GM12873 (cell line): Measurements from ENCODE around the gene FAM219B.

Experiments
- TF ChIP-seq, protein P1 (sequence below): IDR thresholded peaks from 2 replicates; pipeline ENCODE4 v1.5.1; 2012; ENCODE audit warnings: low read depth, mild to moderate bottlenecking, moderate library complexity, low read length, control low read depth; ENCODE audit not compliant: insufficient read depth; ENCODE audit errors: missing control alignments

Gene FAM219B

DNA sequence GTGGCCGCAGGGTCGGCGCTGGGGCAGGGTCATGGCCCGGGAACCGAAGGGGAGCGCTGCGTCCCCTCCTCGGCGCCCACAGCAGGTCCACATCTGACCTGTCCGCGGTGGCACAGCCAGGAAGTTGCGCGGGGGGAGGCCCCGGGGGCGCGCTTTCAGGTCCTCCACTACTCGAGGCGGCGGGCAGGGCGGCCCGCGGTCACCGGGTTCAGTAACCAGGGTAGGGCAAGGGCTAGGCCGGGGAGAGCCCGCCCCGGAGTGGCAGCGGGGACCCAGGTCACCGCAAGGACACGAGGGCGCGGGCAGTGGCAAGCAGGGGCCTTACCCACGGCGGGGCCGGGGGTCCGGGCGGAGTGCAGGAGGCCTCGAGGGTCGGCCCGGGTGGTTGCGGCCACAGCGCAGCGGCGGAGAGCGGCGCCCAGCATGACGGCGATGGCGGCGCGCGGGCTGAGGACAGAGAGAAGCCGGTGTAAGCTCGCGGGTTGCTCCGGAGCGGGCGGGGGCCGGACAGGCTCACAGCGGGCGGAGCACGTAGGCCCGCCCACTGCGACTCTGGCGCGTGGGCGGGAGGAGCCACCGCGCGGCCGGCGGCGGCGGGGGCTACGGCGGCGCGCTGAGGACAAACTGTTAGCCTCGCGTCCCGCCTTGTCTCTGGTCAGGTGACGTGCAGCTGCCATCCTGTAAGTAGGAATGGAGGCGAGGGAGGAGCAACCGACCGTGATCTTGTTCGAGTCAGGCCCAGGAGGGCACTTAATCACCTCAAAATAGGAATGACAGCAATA lies 31.1 kb upstream of the FAM219B start, which contains the start of gene COX5A:
COX5A (minus strand) TSS at position 484 of the 782 bp plus-strand sequence; CDS start at position 425, 59 bp downstream.
- TF ChIP-seq, protein P1, sequence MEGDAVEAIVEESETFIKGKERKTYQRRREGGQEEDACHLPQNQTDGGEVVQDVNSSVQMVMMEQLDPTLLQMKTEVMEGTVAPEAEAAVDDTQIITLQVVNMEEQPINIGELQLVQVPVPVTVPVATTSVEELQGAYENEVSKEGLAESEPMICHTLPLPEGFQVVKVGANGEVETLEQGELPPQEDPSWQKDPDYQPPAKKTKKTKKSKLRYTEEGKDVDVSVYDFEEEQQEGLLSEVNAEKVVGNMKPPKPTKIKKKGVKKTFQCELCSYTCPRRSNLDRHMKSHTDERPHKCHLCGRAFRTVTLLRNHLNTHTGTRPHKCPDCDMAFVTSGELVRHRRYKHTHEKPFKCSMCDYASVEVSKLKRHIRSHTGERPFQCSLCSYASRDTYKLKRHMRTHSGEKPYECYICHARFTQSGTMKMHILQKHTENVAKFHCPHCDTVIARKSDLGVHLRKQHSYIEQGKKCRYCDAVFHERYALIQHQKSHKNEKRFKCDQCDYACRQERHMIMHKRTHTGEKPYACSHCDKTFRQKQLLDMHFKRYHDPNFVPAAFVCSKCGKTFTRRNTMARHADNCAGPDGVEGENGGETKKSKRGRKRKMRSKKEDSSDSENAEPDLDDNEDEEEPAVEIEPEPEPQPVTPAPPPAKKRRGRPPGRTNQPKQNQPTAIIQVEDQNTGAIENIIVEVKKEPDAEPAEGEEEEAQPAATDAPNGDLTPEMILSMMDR, result no peak

GRCh38 chr15:74937272-74937589 lies 30.6 kb upstream of the FAM219B start:
- TF ChIP-seq, protein P1, result no peak

DNA sequence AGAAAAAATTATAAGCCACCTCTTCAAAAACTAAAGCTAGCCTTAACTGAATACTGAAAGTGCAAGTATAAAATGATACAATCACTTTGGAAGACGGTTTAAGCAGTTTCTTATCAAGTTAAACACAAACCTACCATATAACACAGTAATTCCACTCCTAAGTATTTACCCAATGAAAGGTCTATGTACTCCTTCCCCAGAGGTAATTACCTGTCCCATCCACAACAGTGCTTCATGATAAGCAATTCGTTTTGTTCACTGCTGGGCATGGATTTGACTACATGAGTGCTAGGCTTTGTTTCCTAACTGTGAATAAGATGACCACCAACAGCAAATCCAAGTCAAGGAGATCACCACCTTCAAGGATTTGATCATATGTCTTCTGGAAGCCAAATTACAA lies 26.9 kb upstream of the FAM219B start:
- TF ChIP-seq, protein P1, result no peak

DNA sequence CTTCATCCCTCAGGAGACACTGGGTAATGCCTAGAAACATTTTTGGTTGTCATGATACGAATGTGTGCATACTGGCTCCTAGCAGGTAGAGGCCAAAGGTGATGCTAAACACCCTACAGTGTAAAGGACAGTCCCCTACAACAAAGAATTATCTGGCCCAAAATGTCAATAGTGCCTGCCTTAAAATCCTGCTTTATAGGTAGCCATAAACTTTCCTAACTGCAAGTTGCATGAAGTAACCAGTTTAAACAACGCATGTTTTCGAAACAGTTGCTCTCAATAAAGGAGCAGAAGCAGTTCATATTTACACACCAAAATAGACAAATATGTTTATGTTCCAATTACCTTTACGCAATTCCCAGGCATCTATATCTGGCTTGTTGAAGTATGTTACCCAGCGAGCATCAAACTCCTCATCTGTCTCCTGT lies 22.1 kb upstream of the FAM219B start:
- TF ChIP-seq, protein P1, result no peak

DNA sequence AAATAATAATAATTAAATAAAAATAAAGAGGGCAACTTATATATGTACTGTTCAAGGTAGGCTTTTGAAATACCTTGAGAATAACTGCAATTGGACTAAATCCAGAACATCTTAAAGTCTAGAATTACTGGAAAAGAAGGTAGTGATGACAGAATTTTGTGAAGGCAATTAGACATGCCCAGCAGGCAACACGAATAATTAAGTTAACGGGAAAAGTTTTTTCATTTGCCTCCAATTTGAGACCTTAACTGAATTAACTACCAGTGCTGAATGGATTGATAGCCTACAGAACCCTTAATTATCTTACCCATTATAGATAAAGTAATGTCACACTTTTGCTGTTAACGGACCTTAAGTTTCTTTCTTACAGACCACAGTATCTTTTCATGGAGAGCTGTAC lies 17.9 kb upstream of the FAM219B start:
- TF ChIP-seq, protein P1, result no peak

GRCh38 chr15:74920456-74920855 lies 13.8 kb upstream of the FAM219B start:
- TF ChIP-seq, protein P1, result no peak

GRCh38 chr15:74917676-74918075 lies 11.0 kb upstream of the FAM219B start:
- TF ChIP-seq, protein P1, result no peak
